HCT116 (cell line): ENCODE measurements around the gene PAH.

Experiments
- SRF ChIP-seq: IDR thresholded peaks from 2 replicates; pipeline ENCODE4 v1.6.1; 2012; ENCODE audit warnings: low read depth
- ZNF274 ChIP-seq: fragments of 200-500 bp; sonication (Bioruptor generic); IDR thresholded peaks from 2 replicates; pipeline ENCODE4 v1.6.1; 2014; ENCODE audit warnings: mild to moderate bottlenecking, low read depth, low read length, inconsistent platforms
- TF ChIP-seq, protein P1 (sequence below), 3 experiments: fragments of 200-600 bp in 1 of 3; sonication (generic) in 1 of 3; IDR thresholded peaks in 2 of 3; conservative IDR thresholded peaks in 1 of 3; 2 replicates each; pipeline ENCODE4 v1.5.1; 2012 to 2017; ENCODE audit warnings: low read depth in 2 of 3, low read length in 2 of 3, antibody characterized with exemption in 1 of 3, borderline replicate concordance in 1 of 3, control low read depth in 1 of 3, mild to moderate bottlenecking in 1 of 3, mixed read lengths in 1 of 3, mixed run types in 1 of 3, moderate library complexity in 1 of 3; ENCODE audit not compliant: insufficient read depth in 1 of 3

DNA sequence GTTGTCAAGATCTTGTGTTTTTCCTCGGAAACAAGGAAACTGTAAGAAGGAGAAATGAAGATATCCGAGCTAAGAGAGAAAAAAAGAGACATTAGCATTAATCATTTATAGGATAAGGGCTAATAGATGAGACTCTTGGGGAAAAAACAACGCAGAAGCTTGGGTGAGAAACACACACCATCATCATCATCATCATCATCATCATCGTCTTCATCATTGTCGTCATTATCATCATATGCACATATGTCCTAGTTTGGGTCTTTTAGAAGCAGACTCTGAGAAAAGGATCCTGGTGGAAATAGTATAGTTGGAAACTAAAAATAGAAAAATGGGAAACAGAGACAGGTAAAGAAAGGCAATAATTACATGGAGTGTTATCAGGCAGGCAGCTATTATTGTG is 95.9 kb downstream of the PAH start:
- TF ChIP-seq, protein P1, sequence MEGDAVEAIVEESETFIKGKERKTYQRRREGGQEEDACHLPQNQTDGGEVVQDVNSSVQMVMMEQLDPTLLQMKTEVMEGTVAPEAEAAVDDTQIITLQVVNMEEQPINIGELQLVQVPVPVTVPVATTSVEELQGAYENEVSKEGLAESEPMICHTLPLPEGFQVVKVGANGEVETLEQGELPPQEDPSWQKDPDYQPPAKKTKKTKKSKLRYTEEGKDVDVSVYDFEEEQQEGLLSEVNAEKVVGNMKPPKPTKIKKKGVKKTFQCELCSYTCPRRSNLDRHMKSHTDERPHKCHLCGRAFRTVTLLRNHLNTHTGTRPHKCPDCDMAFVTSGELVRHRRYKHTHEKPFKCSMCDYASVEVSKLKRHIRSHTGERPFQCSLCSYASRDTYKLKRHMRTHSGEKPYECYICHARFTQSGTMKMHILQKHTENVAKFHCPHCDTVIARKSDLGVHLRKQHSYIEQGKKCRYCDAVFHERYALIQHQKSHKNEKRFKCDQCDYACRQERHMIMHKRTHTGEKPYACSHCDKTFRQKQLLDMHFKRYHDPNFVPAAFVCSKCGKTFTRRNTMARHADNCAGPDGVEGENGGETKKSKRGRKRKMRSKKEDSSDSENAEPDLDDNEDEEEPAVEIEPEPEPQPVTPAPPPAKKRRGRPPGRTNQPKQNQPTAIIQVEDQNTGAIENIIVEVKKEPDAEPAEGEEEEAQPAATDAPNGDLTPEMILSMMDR (IDR thresholded peaks at IDR 0.05 in 2 of 3, conservative IDR thresholded peaks at IDR 0.05 in 1 of 3; ENCODE audit: borderline replicate concordance in 1 of 3, insufficient read depth in 1 of 3, low read depth in 2 of 3, low read length in 2 of 3), result no peak
- TF ChIP-seq ZNF274, result no peak
- no peak for TF ChIP-seq SRF
